K562 (cell line): ENCODE results near the gene HIPK2.

Experiments used
- ARHGAP35 ChIP-seq: fragments of 450-650 bp; IDR thresholded peaks from 2 replicates; pipeline ENCODE4 v1.6.1; 2018; ENCODE audit not compliant: partially characterized antibody
- HDAC6 ChIP-seq: IDR thresholded peaks from 2 replicates; pipeline ENCODE4 v1.6.1; 2012; ENCODE audit warnings: low read depth, mild to moderate bottlenecking, control low read depth, inconsistent platforms, low read length, moderate library complexity
- MEF2D ChIP-seq: conservative IDR thresholded peaks from 2 replicates; pipeline ENCODE4 v1.6.1; 2016; ENCODE audit warnings: low read depth, missing genetic modification characterization, missing compliant biosample characterization
- RFX5 ChIP-seq: IDR thresholded peaks from 2 replicates; pipeline ENCODE4 v1.6.1; 2011; ENCODE audit warnings: low read depth, mild to moderate bottlenecking, improper control_type of control experiment, low read length
- SP1 ChIP-seq: sonication (generic); formaldehyde crosslinking; IDR thresholded peaks from 2 replicates; pipeline ENCODE4 v1.8.1; 2022; ENCODE audit warnings: mild to moderate bottlenecking, missing genetic modification reagents
- TARDBP ChIP-seq: fragments of 450-650 bp; IDR thresholded peaks from 2 replicates; pipeline ENCODE4 v1.6.1; 2016
- U2AF2 ChIP-seq: fragments of 200-400 bp; formaldehyde crosslinking; optimal IDR thresholded peaks from 2 replicates; pipeline ENCODE3; 2017; ENCODE audit warnings: low read depth, mild to moderate bottlenecking, low read length
- TF ChIP-seq, protein P1 (sequence below), 3 experiments: IDR thresholded peaks in 2 of 3; conservative IDR thresholded peaks in 1 of 3; 2 replicates each; pipeline ENCODE4 v1.5.1; 2011 to 2012; ENCODE audit warnings: low read length in 3 of 3, mild to moderate bottlenecking in 3 of 3, control low read depth in 2 of 3, improper control_type of control experiment in 1 of 3, inconsistent platforms in 1 of 3, low read depth in 1 of 3, mixed read lengths in 1 of 3, moderate library complexity in 1 of 3; ENCODE audit not compliant: insufficient read depth in 2 of 3

- no peak for TF ChIP-seq HDAC6
- no peak for TF ChIP-seq U2AF2
- TF ChIP-seq RFX5: no peak
- no peak for TF ChIP-seq MEF2D (tag)
- no peak for TF ChIP-seq SP1
- TF ChIP-seq, protein P1, sequence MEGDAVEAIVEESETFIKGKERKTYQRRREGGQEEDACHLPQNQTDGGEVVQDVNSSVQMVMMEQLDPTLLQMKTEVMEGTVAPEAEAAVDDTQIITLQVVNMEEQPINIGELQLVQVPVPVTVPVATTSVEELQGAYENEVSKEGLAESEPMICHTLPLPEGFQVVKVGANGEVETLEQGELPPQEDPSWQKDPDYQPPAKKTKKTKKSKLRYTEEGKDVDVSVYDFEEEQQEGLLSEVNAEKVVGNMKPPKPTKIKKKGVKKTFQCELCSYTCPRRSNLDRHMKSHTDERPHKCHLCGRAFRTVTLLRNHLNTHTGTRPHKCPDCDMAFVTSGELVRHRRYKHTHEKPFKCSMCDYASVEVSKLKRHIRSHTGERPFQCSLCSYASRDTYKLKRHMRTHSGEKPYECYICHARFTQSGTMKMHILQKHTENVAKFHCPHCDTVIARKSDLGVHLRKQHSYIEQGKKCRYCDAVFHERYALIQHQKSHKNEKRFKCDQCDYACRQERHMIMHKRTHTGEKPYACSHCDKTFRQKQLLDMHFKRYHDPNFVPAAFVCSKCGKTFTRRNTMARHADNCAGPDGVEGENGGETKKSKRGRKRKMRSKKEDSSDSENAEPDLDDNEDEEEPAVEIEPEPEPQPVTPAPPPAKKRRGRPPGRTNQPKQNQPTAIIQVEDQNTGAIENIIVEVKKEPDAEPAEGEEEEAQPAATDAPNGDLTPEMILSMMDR (IDR thresholded peaks at IDR 0.05 in 2 of 3, conservative IDR thresholded peaks at IDR 0.05 in 1 of 3; ENCODE audit: insufficient read depth in 2 of 3, low read depth in 1 of 3, low read length in 3 of 3): no peak
- TF ChIP-seq ARHGAP35: no peak
- TF ChIP-seq TARDBP: no peak
Measured at GRCh38 chr7:139562961-139563565, 214.7 kb downstream of the HIPK2 start.
